MG63 (cell line): ENCODE data around the gene IKZF3. TPM values are rescaled to one million over a fixed set of nuclear protein-coding genes. Genes with fewer than 3 reads are reported as not detected.

Source experiments
- DNase-seq: peaks from one replicate; pipeline ENCODE4 v3.0.0-alpha.2; 2020
- H3K27me3 ChIP-seq: fragments of 250-450 bp; sonication (Bioruptor Pico); 2 replicates; pipeline ENCODE4 v1.5.1; 2020; ENCODE audit warnings: mild to moderate bottlenecking, moderate library complexity
- H3K36me3 ChIP-seq: fragments of 250-450 bp; sonication (Bioruptor Pico); 2 replicates; pipeline ENCODE4 v1.5.1; 2020; ENCODE audit warnings: mild to moderate bottlenecking, moderate library complexity
- H3K4me3 ChIP-seq: fragments of 250-450 bp; sonication (Bioruptor Pico); 2 replicates; pipeline ENCODE4 v1.5.1; 2020; ENCODE audit warnings: mild to moderate bottlenecking, moderate library complexity
- H3K9me3 ChIP-seq: fragments of 250-450 bp; sonication (Bioruptor Pico); 2 replicates; pipeline ENCODE4 v1.5.1; 2020; ENCODE audit warnings: mild to moderate bottlenecking, moderate library complexity
- total RNA-seq: library from RNA; depleted of rRNA; stranded (reverse); fragments of >200 nt; shearing (Covaris generic); gene quantifications from 2 replicates; pipeline ENCODE4 v1.2.3, GENCODE V29; 2014; ENCODE audit warnings: low replicate concordance; rRNA removed

IKZF3 gene
- total RNA-seq, 1 experiment from 2014 or later = not detected

- H3K36me3 ChIP-seq = peaks cover 33% of the 10 kb centered on the region
- no peak for DNase-seq
- H3K9me3 ChIP-seq = no peaks in the 10 kb centered on the region
These were observed 153.8 kb downstream of the IKZF3 start for GRCh38 chr17:39709998-39710964.

GRCh38 chr17:39709319-39709997, 154.7 kb downstream of the IKZF3 start:
- Histone ChIP-seq H3K9me3 (no peaks in the 10 kb centered on the region), H3K4me3 (no peak overlapping the region), H3K36me3 (peaks cover 33% of the 10 kb centered on the region), H3K27me3 (no peaks in the 10 kb centered on the region)
- DNase-seq = no peak

More at GRCh38 chr17:39709998-39710964, 153.8 kb downstream of the IKZF3 start:
- Histone ChIP-seq H3K27me3 (no peaks in the 10 kb centered on the region), H3K4me3 (no peak overlapping the region)

Other genes starting within 250 kb of the IKZF3 start
- gene PPP1R1B, start 237.4 kb downstream of the IKZF3 start, total RNA-seq = not detected in 2 replicates
- 55.2 and 61.8 TPM in 2 replicates for gene STARD3, start 227.2 kb downstream of the IKZF3 start, total RNA-seq
- gene TCAP, start 199.0 kb downstream of the IKZF3 start, total RNA-seq = 0.07 TPM in 1 of 2 replicates, not detected in the other
- gene PNMT, start 195.9 kb downstream of the IKZF3 start, total RNA-seq = not detected in 2 replicates
- gene PGAP3, start 176.3 kb downstream of the IKZF3 start, total RNA-seq = 9.5 and 29.2 TPM in 2 replicates
- 19.8 and 30.8 TPM in 2 replicates for gene ERBB2, start 164.2 kb downstream of the IKZF3 start, total RNA-seq
- gene MIEN1, start 133.8 kb downstream of the IKZF3 start, total RNA-seq = 53.8 and 75.4 TPM in 2 replicates
- not detected in 2 replicates for gene GRB7, start 126.4 kb downstream of the IKZF3 start, total RNA-seq
- not detected in 2 replicates for gene ZPBP2, start 3.9 kb upstream of the IKZF3 start, total RNA-seq
- 3.9 and 10.9 TPM in 2 replicates for gene GSDMB, start 54.3 kb upstream of the IKZF3 start, total RNA-seq
- gene ORMDL3, start 63.3 kb upstream of the IKZF3 start, total RNA-seq = 54.1 and 80.1 TPM in 2 replicates
- not detected in 2 replicates for gene LRRC3C, start 63.4 kb upstream of the IKZF3 start, total RNA-seq
- gene GSDMA, start 98.7 kb upstream of the IKZF3 start, total RNA-seq = not detected in 2 replicates
- gene PSMD3, start 116.5 kb upstream of the IKZF3 start, total RNA-seq = 232 and 331 TPM in 2 replicates
- gene CSF3, start 151.1 kb upstream of the IKZF3 start, total RNA-seq = not detected in 2 replicates
- 83.1 and 96.3 TPM in 2 replicates for gene MED24, start 190.1 kb upstream of the IKZF3 start, total RNA-seq
- gene THRA, start 198.7 kb upstream of the IKZF3 start, total RNA-seq = 11.5 and 18.1 TPM in 2 replicates
- gene NR1D1, start 236.3 kb upstream of the IKZF3 start, total RNA-seq = 0.07 and 1.3 TPM in 2 replicates